Neuronal stem cell (in vitro differentiated cells): ENCODE data around the gene ZNF768.

Experiments
- DNase-seq: peaks from one replicate; pipeline ENCODE4 v3.0.0-alpha.2; 2013; ENCODE audit warnings: low spot score
- H2AFZ ChIP-seq: one replicate; pipeline ENCODE4 v1.6.1; 2013; ENCODE audit warnings: mild to moderate bottlenecking, low read length, inconsistent platforms
- H2AK5ac ChIP-seq: 2 replicates; pipeline ENCODE4 v1.6.1; 2013; ENCODE audit warnings: low read depth, mild to moderate bottlenecking, inconsistent platforms, low read length, moderate library complexity, mixed read lengths
- H2BK120ac ChIP-seq: 2 replicates; pipeline ENCODE4 v1.6.1; 2013; ENCODE audit warnings: low read depth, mild to moderate bottlenecking, inconsistent platforms, low read length, moderate library complexity, mixed read lengths
- H2BK12ac ChIP-seq: one replicate; pipeline ENCODE4 v1.6.1; 2013; ENCODE audit warnings: low read length, inconsistent platforms
- H2BK15ac ChIP-seq: 2 replicates; pipeline ENCODE4 v1.6.1; 2013; ENCODE audit warnings: mild to moderate bottlenecking, low read length, inconsistent platforms, mixed read lengths
- H2BK5ac ChIP-seq: one replicate; pipeline ENCODE4 v1.6.1; 2013; ENCODE audit warnings: inconsistent platforms, mild to moderate bottlenecking, low read length, moderate library complexity
- H3K14ac ChIP-seq: one replicate; pipeline ENCODE4 v1.6.1; 2013; ENCODE audit warnings: low read length, inconsistent platforms
- H3K18ac ChIP-seq: 2 replicates; pipeline ENCODE4 v1.6.1; 2013; ENCODE audit warnings: low read length, inconsistent platforms
- H3K23ac ChIP-seq: 2 replicates; pipeline ENCODE4 v1.6.1; 2013; ENCODE audit warnings: low read depth, mild to moderate bottlenecking, mixed read lengths, low read length, inconsistent platforms; ENCODE audit not compliant: poor library complexity
- H3K27ac ChIP-seq: replicated peaks from 3 replicates; pipeline ENCODE4 v1.5.1; 2013; ENCODE audit warnings: low read length, inconsistent platforms
- H3K27me3 ChIP-seq, 3 experiments: 2 replicates each; pipeline ENCODE4 v1.6.1; 2013; ENCODE audit warnings: low read length in 3 of 3, mild to moderate bottlenecking in 2 of 3, inconsistent platforms in 1 of 3, low read depth in 1 of 3, mixed read lengths in 1 of 3, moderate library complexity in 1 of 3; ENCODE audit not compliant: control insufficient read depth in 3 of 3, insufficient read depth in 3 of 3
- H3K36me3 ChIP-seq, 2 donors: replicated peaks in 1 of 2; 2 replicates each; pipeline ENCODE4 v1.6.1; 2013; ENCODE audit warnings: low read length in 2 of 2; ENCODE audit not compliant: control insufficient read depth in 2 of 2, insufficient read depth in 2 of 2
- H3K4ac ChIP-seq: 2 replicates; pipeline ENCODE4 v1.6.1; 2013; ENCODE audit warnings: inconsistent platforms, mild to moderate bottlenecking, low read length, moderate library complexity
- H3K4me1 ChIP-seq, 2 donors: 1 replicate in 1 of 2; 2 replicates in 1 of 2; pipeline ENCODE4 v1.6.1; 2013; ENCODE audit warnings: low read length in 2 of 2, low read depth in 1 of 2; ENCODE audit not compliant: control insufficient read depth in 2 of 2, insufficient read depth in 1 of 2
- H3K4me2 ChIP-seq: one replicate; pipeline ENCODE4 v1.6.1; 2013; ENCODE audit warnings: mild to moderate bottlenecking, low read length, inconsistent platforms; ENCODE audit not compliant: insufficient read depth, poor library complexity, severe bottlenecking
- H3K4me3 ChIP-seq, 2 donors: 2 replicates each; pipeline ENCODE4 v1.5.1; 2013; ENCODE audit warnings: low read length in 2 of 2, mild to moderate bottlenecking in 2 of 2, inconsistent platforms in 1 of 2, moderate library complexity in 1 of 2
- H3K79me1 ChIP-seq: one replicate; pipeline ENCODE4 v1.6.1; 2013; ENCODE audit warnings: low read depth, mild to moderate bottlenecking, inconsistent platforms, low read length, moderate library complexity
- H3K9ac ChIP-seq: one replicate; pipeline ENCODE4 v1.6.1; 2013; ENCODE audit warnings: mild to moderate bottlenecking, low read depth, low read length, inconsistent platforms; ENCODE audit not compliant: poor library complexity
- H3K9me3 ChIP-seq, 2 donors: replicated peaks in 1 of 2; 2 replicates each; pipeline versions ENCODE3 to v1.6.1; 2013; ENCODE audit warnings: low read length in 2 of 2, mild to moderate bottlenecking in 2 of 2, inconsistent platforms in 1 of 2, low read depth in 1 of 2, mixed read lengths in 1 of 2, moderate library complexity in 1 of 2; ENCODE audit not compliant: control insufficient read depth in 2 of 2, insufficient read depth in 1 of 2
- H4K8ac ChIP-seq: one replicate; pipeline ENCODE4 v1.6.1; 2013; ENCODE audit warnings: low read depth, mild to moderate bottlenecking, inconsistent platforms, low read length, moderate library complexity
- H4K91ac ChIP-seq: one replicate; pipeline ENCODE4 v1.6.1; 2013; ENCODE audit warnings: low read length, low read depth, mild to moderate bottlenecking, inconsistent platforms; ENCODE audit not compliant: poor library complexity
- WGBS, 2 donors: extraction: QIAGEN DNeasy Blood & Tissue Kit; methylation state at CpG; one replicate each; pipeline ENCODE4 v1.1.7; 2013; ENCODE audit warnings: missing lambda C conversion rate in 2 of 2, mixed read lengths in 1 of 2; ENCODE audit not compliant: insufficient read length in 2 of 2, insufficient replicate concordance in 1 of 2; ENCODE audit errors: extremely low coverage in 2 of 2; 5-methylcytosine and 5-hydroxymethylcytosine counted together

Gene ZNF768

DNA sequence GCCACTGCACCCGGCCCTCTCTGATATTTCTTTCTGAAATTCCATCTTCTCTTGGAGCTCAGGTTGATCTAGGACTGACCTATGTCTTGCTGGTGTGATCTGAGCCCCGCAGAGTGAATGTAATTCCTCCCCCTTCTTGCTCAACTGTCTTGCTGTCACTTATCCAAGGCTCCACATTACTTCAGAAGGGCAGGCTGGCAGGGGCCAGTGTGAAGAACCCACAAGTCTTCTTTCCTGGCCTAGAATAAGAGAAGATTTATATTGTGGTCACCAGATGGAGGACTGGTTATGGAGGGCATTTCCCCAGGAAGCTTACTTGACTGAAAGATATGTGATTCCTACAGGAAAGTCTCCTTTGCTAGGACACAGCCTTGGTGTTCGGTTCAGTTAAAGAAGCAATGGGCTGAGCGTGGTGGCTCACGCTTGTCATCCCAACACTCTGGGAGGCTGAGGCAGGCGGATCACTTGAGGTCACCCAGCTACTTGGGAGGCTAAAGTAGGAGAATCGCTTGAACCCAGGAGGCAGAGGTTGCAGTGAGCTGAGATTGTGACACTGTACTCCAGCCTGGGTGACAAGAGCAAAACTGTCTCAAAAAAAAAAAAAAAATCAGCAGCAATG, 40.4 kb downstream of the ZNF768 start:
- H2AK5ac ChIP-seq: no peak overlapping the region
- H3K9ac ChIP-seq: no peak overlapping the region
- H3K4me1 ChIP-seq: peaks cover 2 to 7% of the 10 kb centered on the region in 2 donors
- no peak overlapping the region for H3K4ac ChIP-seq
- no peak overlapping the region for H3K4me2 ChIP-seq
- no peak overlapping the region for H3K4me3 ChIP-seq
- no peak overlapping the region for H3K18ac ChIP-seq
- no peak overlapping the region for H3K23ac ChIP-seq
- no peak overlapping the region for H3K14ac ChIP-seq
- H3K9me3 ChIP-seq: no peaks in the 10 kb centered on the region
- no peak overlapping the region for H2BK120ac ChIP-seq
- H3K79me1 ChIP-seq: no peaks in the 10 kb centered on the region
- H2BK15ac ChIP-seq: no peak overlapping the region
- H3K27ac ChIP-seq: no peak overlapping the region
- no CpG with 5 or more reads among the region's 7 CpGs for WGBS, 2 donors
- H2BK12ac ChIP-seq: no peak overlapping the region
- no peak overlapping the region for H4K91ac ChIP-seq
- no peak overlapping the region for H4K8ac ChIP-seq
- DNase-seq: no peak
- peaks cover 0 to 5% (median 0%) of the 10 kb centered on the region in 3 experiments for H3K27me3 ChIP-seq
- H2BK5ac ChIP-seq: no peak overlapping the region
- no peak overlapping the region for H2AFZ ChIP-seq
- H3K36me3 ChIP-seq: no peaks in the 10 kb centered on the region

DNA sequence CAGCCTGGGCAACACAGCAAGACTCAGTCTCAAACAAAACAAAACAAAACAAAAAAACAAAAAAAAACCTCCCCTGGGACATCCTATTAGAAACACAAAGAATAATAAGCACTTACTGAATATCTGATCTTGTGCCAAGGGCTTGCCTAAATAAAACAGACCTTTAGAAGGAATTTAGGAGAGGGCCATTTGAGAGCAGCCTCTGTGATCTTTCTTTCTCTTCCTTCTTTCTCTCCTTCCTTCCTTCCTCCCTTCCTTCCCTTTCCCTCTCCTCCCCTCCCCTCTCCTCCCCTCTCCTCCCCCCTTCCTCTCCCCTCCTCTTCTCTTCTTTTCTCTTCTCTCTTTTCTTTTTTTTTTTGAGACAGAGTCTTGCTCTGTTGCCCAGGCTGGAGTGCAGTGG, 41.5 kb downstream of the ZNF768 start:
- Histone ChIP-seq H3K18ac (no peak overlapping the region), H2AK5ac (no peak overlapping the region), H3K4me1 (peaks cover 0 to 4% of the 10 kb centered on the region in 2 donors)

DNA sequence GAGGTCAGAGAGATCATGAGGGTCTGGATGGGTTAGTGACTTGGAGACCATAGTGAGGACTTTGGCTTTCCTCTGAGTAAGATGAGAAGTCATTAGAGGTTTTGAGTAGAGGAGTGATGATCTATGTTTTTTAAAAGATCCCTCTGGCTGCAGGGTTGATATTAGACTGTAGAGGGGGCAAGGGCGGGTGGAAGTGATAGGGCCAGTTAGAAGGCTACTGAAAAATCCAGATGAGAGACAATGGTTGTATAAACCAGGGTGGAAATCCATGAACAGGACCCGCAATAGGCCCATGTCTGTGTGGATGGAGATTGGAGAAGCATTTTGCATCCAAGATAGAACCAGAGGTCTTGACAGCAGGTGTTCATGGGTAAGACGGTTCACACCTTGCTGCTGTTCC, 44.0 kb downstream of the ZNF768 start:
- no peaks in the 10 kb centered on the region for H3K4me1 ChIP-seq
- H2BK12ac ChIP-seq: no peak overlapping the region
- H2BK15ac ChIP-seq: no peak overlapping the region
- H2AK5ac ChIP-seq: no peak overlapping the region
- H3K4ac ChIP-seq: no peak overlapping the region
- H3K79me1 ChIP-seq: no peaks in the 10 kb centered on the region
- no peak for DNase-seq
- no peaks in the 10 kb centered on the region for H3K9me3 ChIP-seq
- no peak overlapping the region for H3K4me3 ChIP-seq
- H3K23ac ChIP-seq: no peak overlapping the region
- H4K91ac ChIP-seq: no peak overlapping the region
- H2BK5ac ChIP-seq: no peak overlapping the region
- H2AFZ ChIP-seq: no peak overlapping the region
- H2BK120ac ChIP-seq: no peak overlapping the region
- H3K36me3 ChIP-seq: no peaks in the 10 kb centered on the region
- WGBS, 2 donors: no CpG with 5 or more reads among the region's 3 CpGs
- H3K18ac ChIP-seq: no peak overlapping the region
- H3K27me3 ChIP-seq: peaks cover 0 to 2% (median 0%) of the 10 kb centered on the region in 3 experiments
- no peak overlapping the region for H3K9ac ChIP-seq
- no peak overlapping the region for H3K27ac ChIP-seq
- no peak overlapping the region for H3K4me2 ChIP-seq
- no peak overlapping the region for H4K8ac ChIP-seq
- H3K14ac ChIP-seq: no peak overlapping the region

More for the DNA sequence above, 41.5 kb downstream of the ZNF768 start:
- Histone ChIP-seq H2BK15ac (no peak overlapping the region), H3K23ac (no peak overlapping the region), H3K14ac (no peak overlapping the region), H3K9ac (no peak overlapping the region), H3K27ac (no peak overlapping the region), H2AFZ (no peak overlapping the region), H3K4me3 (no peak overlapping the region), H3K27me3 (peaks cover 0 to 5% (median 0%) of the 10 kb centered on the region in 3 experiments), H2BK120ac (no peak overlapping the region), H4K91ac (no peak overlapping the region), H3K36me3 (no peaks in the 10 kb centered on the region), H3K9me3 (no peaks in the 10 kb centered on the region), H4K8ac (no peak overlapping the region), H3K4ac (no peak overlapping the region), H3K79me1 (no peaks in the 10 kb centered on the region), H3K4me2 (no peak overlapping the region), H2BK12ac (no peak overlapping the region), H2BK5ac (no peak overlapping the region)
- no peak for DNase-seq

DNA sequence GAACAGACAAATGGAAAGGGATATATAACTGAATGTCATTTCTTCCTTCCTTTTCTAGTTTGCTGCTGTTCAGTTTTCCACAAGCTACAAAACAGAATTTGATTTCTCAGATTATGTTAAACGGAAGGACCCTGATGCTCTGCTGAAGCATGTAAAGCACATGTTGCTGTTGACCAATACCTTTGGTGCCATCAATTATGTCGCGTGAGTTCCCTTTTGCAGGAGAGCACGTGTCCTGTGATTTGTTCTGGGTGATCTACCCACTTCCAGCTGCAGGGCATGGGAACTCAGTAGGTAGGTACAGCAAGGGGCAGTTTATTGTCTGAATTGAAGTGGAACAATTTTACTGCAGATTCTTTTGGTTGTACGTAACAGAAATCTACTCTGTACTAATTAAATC, 45.0 kb downstream of the ZNF768 start:
- H4K91ac ChIP-seq: no peak overlapping the region
- no CpG with 5 or more reads among the region's 5 CpGs for WGBS, 2 donors
- no peak overlapping the region for H3K4me2 ChIP-seq

More for the DNA sequence above, 45.0 kb downstream of the ZNF768 start:
- Histone ChIP-seq H3K9me3 (no peaks in the 10 kb centered on the region), H2AFZ (no peak overlapping the region), H3K14ac (no peak overlapping the region), H2BK15ac (no peak overlapping the region), H2BK12ac (no peak overlapping the region), H2BK120ac (no peak overlapping the region), H3K4me1 (no peaks in the 10 kb centered on the region), H3K36me3 (no peaks in the 10 kb centered on the region), H3K27ac (no peak overlapping the region), H2AK5ac (no peak overlapping the region), H3K18ac (no peak overlapping the region), H3K27me3 (no peaks in the 10 kb centered on the region), H3K23ac (no peak overlapping the region), H2BK5ac (no peak overlapping the region), H3K79me1 (no peaks in the 10 kb centered on the region), H4K8ac (no peak overlapping the region), H3K4ac (no peak overlapping the region), H3K4me3 (no peak overlapping the region), H3K9ac (no peak overlapping the region)
- DNase-seq: no peak
